Erythroblast (primary cell): ENCODE results near the gene MOB1A.

Experiments
- GATA1 ChIP-seq: IDR thresholded peaks from 2 replicates; pipeline ENCODE4 v1.6.1; 2011; ENCODE audit warnings: low read depth, mild to moderate bottlenecking, control low read depth, low read length, moderate library complexity
- POLR2A ChIP-seq: IDR thresholded peaks from 2 replicates; pipeline ENCODE4 v1.6.1; 2011; ENCODE audit warnings: mild to moderate bottlenecking, low read length

DNA sequence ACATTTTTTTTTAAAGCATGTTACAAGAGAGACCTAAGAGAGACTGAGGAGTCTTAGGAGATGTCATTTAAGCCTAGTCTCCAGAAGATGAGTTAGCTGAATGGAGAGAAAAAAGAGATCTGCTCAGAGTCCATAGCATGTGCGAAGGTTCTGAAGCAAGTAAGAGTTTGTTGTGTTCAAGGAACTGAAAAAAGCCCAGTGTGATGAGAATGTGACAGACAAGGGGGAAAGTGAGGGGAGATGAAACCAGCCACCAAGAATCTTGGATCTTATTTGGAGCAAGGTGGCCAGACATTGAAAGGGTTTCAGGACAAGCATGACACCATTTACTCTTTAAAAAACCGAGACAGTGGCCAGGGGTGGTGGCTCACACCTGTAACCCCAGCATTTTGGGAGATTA is 5.2 kb upstream of the MOB1A start:
- no peak for TF ChIP-seq POLR2A
- TF ChIP-seq GATA1, result no peak
